ENCODE results near the gene PCSK6. TPM values are rescaled to one million over a fixed set of nuclear protein-coding genes. Genes with fewer than 3 reads are reported as not detected.
A peak's percentile ranks its signal among the peaks of the same experiment; 100 is the strongest.

The PCSK6 gene
- total and polyA plus RNA-seq, 7 donors, result 8.3 to 32.7 (median 13.3) TPM

- TF ChIP-seq CTCF (IDR thresholded peaks at IDR 0.05), result no peak
- intact Hi-C loops (cut with DNase I), result no loop called here
- 81 to 82% (median 82%) methylated on average over 19 to 20 of the region's 20 CpGs for WGBS, 3 donors
Observed at GRCh38 chr15:101536875-101537405, 47.4 kb upstream of the PCSK6 start.

DNA sequence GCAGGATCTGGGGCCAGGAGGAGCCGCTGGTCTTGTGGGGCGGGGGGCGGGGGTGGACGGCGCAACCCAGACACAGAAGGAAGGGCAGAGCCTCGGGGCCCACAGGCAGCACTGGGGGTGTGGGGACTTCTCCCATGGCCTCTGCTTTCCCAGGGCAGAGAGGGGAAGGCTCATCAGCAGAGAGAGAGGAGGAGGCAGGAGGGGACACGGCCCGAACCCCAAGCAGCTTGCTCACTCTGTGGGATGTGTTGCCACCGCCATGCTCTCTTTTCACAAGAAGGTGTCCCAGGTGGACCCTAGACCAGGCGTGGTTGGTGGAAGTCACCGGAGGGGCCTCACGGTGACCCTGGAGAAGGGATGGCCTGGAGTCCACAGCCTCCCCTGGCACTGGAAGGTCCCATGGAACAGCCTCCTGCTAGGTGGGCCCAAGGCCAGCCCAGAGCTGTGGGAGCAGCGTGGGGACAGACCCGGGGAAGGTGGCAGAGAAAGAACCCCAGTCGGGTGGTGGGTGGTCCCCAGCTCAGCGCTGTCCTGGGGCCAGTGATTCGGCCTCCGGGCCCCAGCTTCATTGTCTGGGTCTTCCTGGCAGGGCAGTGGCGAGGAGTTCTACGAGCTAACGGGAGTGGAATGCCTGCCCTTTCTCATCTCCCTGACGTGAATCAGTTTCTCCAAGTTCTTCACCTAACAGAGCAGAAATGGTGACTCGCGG, 46.8 kb upstream of the PCSK6 start:
- intact Hi-C loops (cut with DNase I), result no loop called here
- no peak for ATAC-seq
- no peak for TF ChIP-seq CTCF (IDR thresholded peaks at IDR 0.05)

More at GRCh38 chr15:101536875-101537405, 47.4 kb upstream of the PCSK6 start:
- DNase-seq (peak in 1 of 2 donors; percentile 39), ATAC-seq (no peak)
- Histone ChIP-seq H3K36me3 (ENCODE audit: insufficient read depth in 1 of 2, low read depth in 1 of 2) (no peaks in the 10 kb centered on the region), H3K4me3 (no peak overlapping the region), H3K9me3 (no peaks in the 10 kb centered on the region), H3K27me3 (ENCODE audit: insufficient read depth in 3 of 3, low read length in 2 of 3) (no peaks in the 10 kb centered on the region), H3K4me1 (no peaks in the 10 kb centered on the region), H3K27ac (no peak overlapping the region)

GRCh38 chr15:101535170-101535902, 45.8 kb upstream of the PCSK6 start:
- no peaks in the 10 kb centered on the region for H3K36me3 ChIP-seq (ENCODE audit: insufficient read depth in 1 of 2, low read depth in 1 of 2)
- no peaks in the 10 kb centered on the region for H3K9me3 ChIP-seq
- peak in 1 of 2 donors; percentile 28 for DNase-seq
- no peaks in the 10 kb centered on the region for H3K4me1 ChIP-seq
- H3K27me3 ChIP-seq (ENCODE audit: insufficient read depth in 3 of 3, low read length in 2 of 3), result no peaks in the 10 kb centered on the region
- TF ChIP-seq CTCF (IDR thresholded peaks at IDR 0.05), result no peak
- 92 to 96% (median 93%) methylated on average over 29 of the region's 29 CpGs for WGBS, 3 donors
- no peak overlapping the region for H3K4me3 ChIP-seq
- intact Hi-C loops (cut with DNase I), result no loop called here
- no peak for ATAC-seq
- H3K27ac ChIP-seq, result no peak overlapping the region

More for the DNA sequence above, 46.8 kb upstream of the PCSK6 start:
- WGBS, 3 donors, result 87 to 94% (median 94%) methylated on average over 22 to 24 of the region's 24 CpGs
- Histone ChIP-seq H3K9me3 (no peaks in the 10 kb centered on the region), H3K4me1 (no peaks in the 10 kb centered on the region), H3K4me3 (no peak overlapping the region), H3K27ac (no peak overlapping the region), H3K27me3 (ENCODE audit: insufficient read depth in 3 of 3, low read length in 2 of 3) (no peaks in the 10 kb centered on the region), H3K36me3 (ENCODE audit: insufficient read depth in 1 of 2, low read depth in 1 of 2) (no peaks in the 10 kb centered on the region)
- peak in 1 of 2 donors; percentile 38 for DNase-seq

GRCh38 chr15:101534376-101534970, 45.0 kb upstream of the PCSK6 start:
- Histone ChIP-seq H3K27me3 (ENCODE audit: insufficient read depth in 3 of 3, low read length in 2 of 3) (no peaks in the 10 kb centered on the region), H3K4me1 (no peaks in the 10 kb centered on the region), H3K9me3 (no peaks in the 10 kb centered on the region), H3K4me3 (no peak overlapping the region), H3K36me3 (ENCODE audit: insufficient read depth in 1 of 2, low read depth in 1 of 2) (no peaks in the 10 kb centered on the region), H3K27ac (no peak overlapping the region)
- DNase-seq (no peak), ATAC-seq (no peak)
- intact Hi-C loops (cut with DNase I), result no loop called here
- WGBS, 3 donors, result 85 to 91% (median 87%) methylated on average over 21 of the region's 21 CpGs
- TF ChIP-seq CTCF (IDR thresholded peaks at IDR 0.05), result no peak
